OCI-LY1 (cell line): ENCODE results near the gene BAD.

Experiments
- H2AFZ ChIP-seq: fragments of 200-600 bp; sonication (generic), shearing (Covaris generic); 2 replicates; pipeline ENCODE4 v1.6.0; 2014; ENCODE audit warnings: antibody characterized with exemption, mild to moderate bottlenecking, low read length
- H3F3A ChIP-seq: fragments of 200-600 bp; sonication (generic), shearing (Covaris generic); 2 replicates; pipeline ENCODE4 v1.6.0; 2014; ENCODE audit warnings: mild to moderate bottlenecking, antibody characterized with exemption, low read length, moderate library complexity; ENCODE audit not compliant: insufficient read depth
- H3K27ac ChIP-seq: fragments of 200-600 bp; sonication (generic); 2 replicates; pipeline ENCODE4 v1.5.1; 2014; ENCODE audit warnings: low read length, mixed run types, mild to moderate bottlenecking, low read depth; ENCODE audit not compliant: poor library complexity, severe bottlenecking
- H3K27me3 ChIP-seq: fragments of 200-600 bp; sonication (generic); 2 replicates; pipeline ENCODE4 v1.6.0; 2014; ENCODE audit warnings: antibody characterized with exemption, mild to moderate bottlenecking, low read length, moderate library complexity; ENCODE audit not compliant: insufficient read depth
- H3K36me3 ChIP-seq: fragments of 200-600 bp; sonication (generic); 2 replicates; pipeline ENCODE4 v1.6.1; 2014; ENCODE audit warnings: mild to moderate bottlenecking, antibody characterized with exemption, low read length, moderate library complexity, mixed read lengths; ENCODE audit not compliant: insufficient read depth
- H3K4me1 ChIP-seq: fragments of 200-600 bp; sonication (generic); 2 replicates; pipeline ENCODE4 v1.5.1; 2014; ENCODE audit warnings: mild to moderate bottlenecking, low read length, moderate library complexity; ENCODE audit not compliant: insufficient read depth, severe bottlenecking
- H3K4me2 ChIP-seq: fragments of 200-600 bp; sonication (generic), shearing (Covaris generic); 2 replicates; pipeline ENCODE4 v1.6.1; 2014; ENCODE audit warnings: low read length
- H3K4me3 ChIP-seq: fragments of 200-600 bp; sonication (generic); 2 replicates; pipeline ENCODE4 v1.5.1; 2014; ENCODE audit warnings: low read length, low read depth, mild to moderate bottlenecking, mixed read lengths; ENCODE audit not compliant: poor library complexity, severe bottlenecking
- H3K79me2 ChIP-seq: fragments of 200-600 bp; shearing (Covaris generic); 2 replicates; pipeline ENCODE4 v1.6.1; 2016; ENCODE audit warnings: mixed run types, low read length, mixed read lengths; ENCODE audit not compliant: insufficient read depth
- H3K9ac ChIP-seq: fragments of 200-600 bp; sonication (generic), shearing (Covaris generic); 2 replicates; pipeline ENCODE4 v1.6.1; 2014; ENCODE audit warnings: mild to moderate bottlenecking, low read length, mixed read lengths
- H3K9me2 ChIP-seq: fragments of 200-600 bp; sonication (generic), shearing (Covaris generic); 2 replicates; pipeline ENCODE4 v1.6.1; 2014; ENCODE audit warnings: low read depth, mild to moderate bottlenecking, low read length, mixed read lengths
- H3K9me3 ChIP-seq: fragments of 200-600 bp; shearing (Covaris generic); 2 replicates; pipeline ENCODE4 v1.6.1; 2014; ENCODE audit warnings: low read length, mixed read lengths
- H4K20me1 ChIP-seq: fragments of 200-600 bp; sonication (generic), shearing (Covaris generic); 2 replicates; pipeline ENCODE4 v1.6.0; 2016; ENCODE audit warnings: mild to moderate bottlenecking, low read length; ENCODE audit not compliant: insufficient read depth
- CTCF ChIP-seq: fragments of 200-600 bp; sonication (generic), shearing (Covaris generic); IDR thresholded peaks from 2 replicates; pipeline ENCODE4 v1.5.1; 2017; ENCODE audit warnings: mild to moderate bottlenecking, antibody characterized with exemption, low read length, moderate library complexity, mixed read lengths
- EZH2 ChIP-seq: fragments of 200-600 bp; sonication (generic), shearing (Covaris generic); IDR thresholded peaks from 2 replicates; pipeline ENCODE4 v1.8.0; 2017; ENCODE audit warnings: borderline replicate concordance, mixed run types, mild to moderate bottlenecking, antibody characterized with exemption, low read length, moderate library complexity, mixed read lengths

The BAD gene

GRCh38 chr11:64222651-64223000, 61.8 kb downstream of the BAD start:
- Histone ChIP-seq H3K4me3 (no peak overlapping the region), H3F3A (no peaks in the 10 kb centered on the region), H3K36me3 (peaks cover 53% of the 10 kb centered on the region), H3K4me1 (peaks cover 30% of the 10 kb centered on the region), H3K9me3 (no peaks in the 10 kb centered on the region), H3K9ac (no peak overlapping the region), H4K20me1 (no peaks in the 10 kb centered on the region), H3K27ac (peak overlapping the region; percentile 5), H3K4me2 (no peak overlapping the region), H3K27me3 (no peaks in the 10 kb centered on the region), H2AFZ (no peak overlapping the region), H3K79me2 (no peaks in the 10 kb centered on the region), H3K9me2 (no peaks in the 10 kb centered on the region)
- TF ChIP-seq CTCF (no peak), EZH2 (no peak)

- Histone ChIP-seq H3K9ac (no peak overlapping the region), H3K9me3 (no peaks in the 10 kb centered on the region), H3F3A (no peaks in the 10 kb centered on the region), H4K20me1 (no peaks in the 10 kb centered on the region), H3K4me1 (peaks cover 17% of the 10 kb centered on the region), H3K79me2 (no peaks in the 10 kb centered on the region), H3K4me3 (no peak overlapping the region), H3K9me2 (no peaks in the 10 kb centered on the region), H3K27me3 (no peaks in the 10 kb centered on the region), H3K36me3 (peaks cover 53% of the 10 kb centered on the region), H3K27ac (no peak overlapping the region), H3K4me2 (no peak overlapping the region), H2AFZ (no peak overlapping the region)
- TF ChIP-seq EZH2 (no peak), CTCF (no peak)
These were observed 63.7 kb downstream of the BAD start for GRCh38 chr11:64220798-64221197.

- no peaks in the 10 kb centered on the region for H3K9me3 ChIP-seq
- no peaks in the 10 kb centered on the region for H4K20me1 ChIP-seq
- no peak overlapping the region for H2AFZ ChIP-seq
- no peaks in the 10 kb centered on the region for H3F3A ChIP-seq
- no peak overlapping the region for H3K9ac ChIP-seq
- H3K4me2 ChIP-seq: no peak overlapping the region
- H3K27ac ChIP-seq: no peak overlapping the region
- peaks cover 53% of the 10 kb centered on the region for H3K36me3 ChIP-seq
- TF ChIP-seq EZH2: no peak
- no peak for TF ChIP-seq CTCF
- no peaks in the 10 kb centered on the region for H3K79me2 ChIP-seq
- H3K9me2 ChIP-seq: no peaks in the 10 kb centered on the region
- no peaks in the 10 kb centered on the region for H3K27me3 ChIP-seq
- H3K4me1 ChIP-seq: peaks cover 12% of the 10 kb centered on the region
- no peak overlapping the region for H3K4me3 ChIP-seq
These were observed 64.2 kb downstream of the BAD start for GRCh38 chr11:64220271-64220670.
